Measurements from ENCODE around the gene CELSR1. TPM values are rescaled to one million over a fixed set of nuclear protein-coding genes. Genes with fewer than 3 reads are reported as not detected.
"Not testable (repeated sequence)": the region's sequence is repeated elsewhere in the genome, so short reads cannot be mapped to it uniquely, and the experiment has no call there.

The CELSR1 gene
- total and polyA plus RNA-seq, 7 donors: 0.09 to 0.39 (median 0.18) TPM

DNA sequence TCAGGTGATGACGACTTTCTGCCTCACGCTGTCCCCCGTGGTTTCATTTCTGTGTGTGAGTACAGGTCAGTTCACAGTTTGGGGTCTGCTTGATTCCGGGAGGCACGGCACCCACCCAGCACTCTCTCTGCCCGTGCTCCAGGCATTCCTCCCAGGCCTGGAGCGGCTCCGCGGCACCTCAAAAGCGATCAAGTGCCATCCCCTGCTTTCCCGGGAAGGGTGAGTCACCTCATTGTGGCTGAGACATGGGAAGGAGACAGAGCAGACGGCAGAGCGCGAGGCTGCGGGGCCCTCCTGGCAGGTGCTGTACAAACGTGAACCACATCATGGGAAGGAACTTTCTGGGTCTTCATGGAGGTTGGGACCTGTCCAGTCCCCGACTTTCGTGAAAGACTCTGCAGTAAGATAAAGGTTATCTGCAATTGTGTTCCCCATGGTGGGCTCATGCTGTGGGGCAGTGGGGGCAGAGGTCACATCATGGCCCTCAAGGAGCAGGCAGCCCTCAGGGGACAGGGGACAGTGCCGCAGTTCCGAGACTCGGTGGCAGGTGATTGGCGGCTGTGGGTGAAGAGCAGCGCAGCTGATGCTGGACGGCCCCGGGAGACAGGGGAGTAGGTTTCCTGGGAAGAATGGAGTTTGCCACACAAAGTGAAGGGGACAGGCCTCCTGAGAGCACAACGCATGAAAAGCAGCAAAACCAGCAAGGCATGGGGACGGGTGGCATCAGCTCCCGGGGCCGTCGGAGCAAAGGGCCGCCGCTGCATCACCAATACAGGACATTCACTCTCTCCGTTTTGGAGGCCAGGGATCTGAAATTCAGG lies 65.3 kb downstream of the CELSR1 start:
- Histone ChIP-seq H3K4me3 (no peak overlapping the region), H3K27ac (no peak overlapping the region), H3K9me3 (no peaks in the 10 kb centered on the region), H3K36me3 (ENCODE audit: insufficient read depth in 1 of 2, low read depth in 1 of 2) (no peaks in the 10 kb centered on the region), H3K27me3 (ENCODE audit: insufficient read depth in 3 of 3, low read length in 2 of 3) (peaks cover 0 to 32% (median 5%) of the 10 kb centered on the region in 3 donors), H3K4me1 (no peaks in the 10 kb centered on the region)
- intact Hi-C loops (cut with DNase I): no loop called here
- WGBS, 3 donors: 81 to 85% (median 83%) methylated on average over 33 of the region's 33 CpGs
- ATAC-seq (no peak), DNase-seq (no peak)
- TF ChIP-seq CTCF (IDR thresholded peaks at IDR 0.05): no peak

- 86 to 94% (median 88%) methylated on average over 6 of the region's 6 CpGs for WGBS, 3 donors
- intact Hi-C loops (cut with DNase I); H3K9me3 ChIP-seq; ATAC-seq; H3K4me1 ChIP-seq; DNase-seq; H3K36me3 ChIP-seq (ENCODE audit: insufficient read depth in 1 of 2, low read depth in 1 of 2); H3K27ac ChIP-seq; H3K4me3 ChIP-seq: not testable (repeated sequence)
- H3K27me3 ChIP-seq (ENCODE audit: insufficient read depth in 3 of 3, low read length in 2 of 3): peaks cover 0 to 26% (median 4%) of the 10 kb centered on the region in 3 donors
Observed at GRCh38 chr22:46471330-46471729, 66.1 kb downstream of the CELSR1 start.

- no peak for TF ChIP-seq CTCF (IDR thresholded peaks at IDR 0.05)
- WGBS, 3 donors: 75 to 82% (median 78%) methylated on average over 6 of the region's 6 CpGs
- intact Hi-C loops (cut with DNase I): no loop called here
- DNase-seq (no peak), ATAC-seq (no peak)
- Histone ChIP-seq H3K27me3 (ENCODE audit: insufficient read depth in 3 of 3, low read length in 2 of 3) (peaks cover 0 to 29% (median 4%) of the 10 kb centered on the region in 3 donors), H3K4me1 (no peaks in the 10 kb centered on the region), H3K27ac (no peak overlapping the region), H3K4me3 (no peak overlapping the region), H3K36me3 (ENCODE audit: insufficient read depth in 1 of 2, low read depth in 1 of 2) (no peaks in the 10 kb centered on the region), H3K9me3 (no peaks in the 10 kb centered on the region)
Observed at GRCh38 chr22:46469711-46470110, 67.7 kb downstream of the CELSR1 start.

- DNase-seq (no peak), ATAC-seq (no peak)
- intact Hi-C loops (cut with DNase I): no loop called here
- Histone ChIP-seq H3K36me3 (ENCODE audit: insufficient read depth in 1 of 2, low read depth in 1 of 2) (no peaks in the 10 kb centered on the region), H3K9me3 (no peaks in the 10 kb centered on the region), H3K27me3 (ENCODE audit: insufficient read depth in 3 of 3, low read length in 2 of 3) (peaks cover 0 to 18% (median 4%) of the 10 kb centered on the region in 3 donors), H3K4me1 (no peaks in the 10 kb centered on the region), H3K27ac (no peak overlapping the region), H3K4me3 (no peak overlapping the region)
- WGBS, 3 donors: 63 to 71% (median 66%) methylated on average over 5 of the region's 5 CpGs
- TF ChIP-seq CTCF (IDR thresholded peaks at IDR 0.05): no peak
Observed at GRCh38 chr22:46467006-46467405, 70.4 kb downstream of the CELSR1 start.

DNA sequence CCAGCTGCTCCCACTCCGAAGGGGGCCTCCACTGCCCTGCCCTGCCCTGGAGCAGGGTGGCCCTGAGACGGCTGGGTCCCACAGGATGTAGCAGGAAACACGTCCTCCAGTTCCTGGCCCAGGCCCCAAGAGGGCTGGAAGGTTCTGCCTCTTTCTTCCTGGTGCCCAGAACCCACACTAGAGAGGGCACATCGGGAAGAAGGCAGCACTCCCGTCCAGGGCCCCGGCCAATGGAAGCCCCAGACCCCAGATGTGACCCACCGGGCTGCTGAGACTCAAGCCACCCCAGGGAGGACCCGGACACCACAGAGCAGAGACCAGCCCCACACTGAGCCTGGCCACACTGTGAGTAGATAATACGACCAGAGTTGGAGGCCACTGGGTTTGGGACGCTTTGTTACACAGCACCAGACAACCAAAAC lies 71.2 kb downstream of the CELSR1 start:
- no peak for TF ChIP-seq CTCF (IDR thresholded peaks at IDR 0.05)
- Histone ChIP-seq H3K36me3 (ENCODE audit: insufficient read depth in 1 of 2, low read depth in 1 of 2) (no peaks in the 10 kb centered on the region), H3K4me1 (no peaks in the 10 kb centered on the region), H3K27ac (no peak overlapping the region), H3K4me3 (no peak overlapping the region), H3K27me3 (ENCODE audit: insufficient read depth in 3 of 3, low read length in 2 of 3) (peaks cover 0 to 24% (median 4%) of the 10 kb centered on the region in 3 donors), H3K9me3 (no peaks in the 10 kb centered on the region)
- WGBS, 3 donors: 69 to 85% (median 70%) methylated on average over 9 to 10 of the region's 10 CpGs
- intact Hi-C loops (cut with DNase I): no loop called here
- ATAC-seq: no peak
- no peak for DNase-seq
